Cardiac muscle cell (in vitro differentiated cells and primary cell): ENCODE results near the gene CTNNAL1. TPM values are rescaled to one million over a fixed set of nuclear protein-coding genes. Genes with fewer than 3 reads are reported as not detected.

Experiments used
- DNase-seq, 2 donors: peaks; one replicate each; pipeline versions ENCODE4 v3.0.0 to v3.0.0-alpha.2; 2010 to 2017; ENCODE audit warnings: low read depth in 1 of 2, low spot score in 1 of 2
- H3K27ac ChIP-seq: fragments of 200-600 bp; sonication (generic); 2 replicates; pipeline ENCODE4 v1.5.1; 2016
- H3K27me3 ChIP-seq: fragments of 200-600 bp; sonication (generic); 2 replicates; pipeline ENCODE4 v1.6.0; 2016; ENCODE audit warnings: control low read depth
- H3K36me3 ChIP-seq: fragments of 200-600 bp; sonication (generic); 2 replicates; pipeline ENCODE4 v1.5.1; 2016; ENCODE audit warnings: control low read depth
- H3K4me1 ChIP-seq: fragments of 200-600 bp; sonication (generic); 2 replicates; pipeline ENCODE4 v1.8.1; 2017; ENCODE audit warnings: low read depth, mild to moderate bottlenecking, mixed run types
- H3K4me3 ChIP-seq: fragments of 200-600 bp; sonication (generic); 2 replicates; pipeline ENCODE4 v1.5.1; 2016; ENCODE audit warnings: mild to moderate bottlenecking
- H3K9me3 ChIP-seq: fragments of 200-600 bp; sonication (generic); 2 replicates; pipeline ENCODE4 v1.5.1; 2017; ENCODE audit warnings: low read depth, mild to moderate bottlenecking, control low read depth
- CTCF ChIP-seq: IDR thresholded peaks from 2 replicates; pipeline ENCODE4 v1.5.1; 2012; ENCODE audit warnings: low read depth, mild to moderate bottlenecking, low read length
- polyA plus RNA-seq: library from polyadenylated mRNA; unstranded; fragments of >200 nt; fragmentation: Nextera tagmentation; extraction: Ambion mirVana; gene quantifications from 2 replicates; pipeline ENCODE4 v1.2.1, GENCODE V29; 2016
- total RNA-seq: library from RNA; depleted of rRNA; stranded (reverse); fragments of >200 nt; gene quantifications from 2 replicates; pipeline ENCODE4 v1.2.3, GENCODE V29; 2016

CTNNAL1 gene
- total and polyA plus RNA-seq, 2 experiments from 2014 or later = 64.7 to 102 TPM

- Histone ChIP-seq H3K27ac (peak overlapping the region; percentile 77), H3K9me3 (no peaks in the 10 kb centered on the region), H3K4me3 (peak overlapping the region; percentile 11), H3K27me3 (no peaks in the 10 kb centered on the region), H3K36me3 (no peaks in the 10 kb centered on the region), H3K4me1 (peaks cover 50% of the 10 kb centered on the region)
- TF ChIP-seq CTCF = no peak
- peak; percentile 43 to 90 for DNase-seq
Observed at GRCh38 chr9:109013679-109014607, 644 bp upstream of the CTNNAL1 start.

- Histone ChIP-seq H3K36me3 (no peaks in the 10 kb centered on the region), H3K4me1 (peaks cover 38% of the 10 kb centered on the region), H3K4me3 (peak overlapping the region; percentile 78), H3K27me3 (no peaks in the 10 kb centered on the region), H3K27ac (peak overlapping the region; percentile 87), H3K9me3 (no peaks in the 10 kb centered on the region)
- peak; percentile 45 to 92 for DNase-seq
- no peak for TF ChIP-seq CTCF
Observed at GRCh38 chr9:109012009-109012875, 1.1 kb downstream of the CTNNAL1 start.

GRCh38 chr9:109011231-109011671 lies 2.0 kb downstream of the CTNNAL1 start:
- peak overlapping the region; percentile 78 for H3K4me3 ChIP-seq
- TF ChIP-seq CTCF = no peak

GRCh38 chr9:109010746-109011145 lies 2.6 kb downstream of the CTNNAL1 start:
- no peaks in the 10 kb centered on the region for H3K9me3 ChIP-seq
- H3K4me3 ChIP-seq = peak overlapping the region; percentile 7
- H3K4me1 ChIP-seq = peaks cover 27% of the 10 kb centered on the region
- no peaks in the 10 kb centered on the region for H3K36me3 ChIP-seq
- TF ChIP-seq CTCF = no peak
- peak in 1 of 2 donors; percentile 84 for DNase-seq
- H3K27me3 ChIP-seq = no peaks in the 10 kb centered on the region
- H3K27ac ChIP-seq = peak overlapping the region; percentile 87

More at GRCh38 chr9:109011231-109011671, 2.0 kb downstream of the CTNNAL1 start:
- H3K27me3 ChIP-seq = no peaks in the 10 kb centered on the region
- peak overlapping the region; percentile 87 for H3K27ac ChIP-seq
- H3K36me3 ChIP-seq = no peaks in the 10 kb centered on the region
- no peaks in the 10 kb centered on the region for H3K9me3 ChIP-seq
- peak in 1 of 2 donors; percentile 45 for DNase-seq
- H3K4me1 ChIP-seq = peaks cover 28% of the 10 kb centered on the region

GRCh38 chr9:109005678-109006077 lies 7.6 kb downstream of the CTNNAL1 start:
- no peak overlapping the region for H3K4me3 ChIP-seq
- TF ChIP-seq CTCF = no peak
- H3K4me1 ChIP-seq = peaks cover 4% of the 10 kb centered on the region
- no peaks in the 10 kb centered on the region for H3K36me3 ChIP-seq
- H3K9me3 ChIP-seq = no peaks in the 10 kb centered on the region
- DNase-seq = no peak
- H3K27ac ChIP-seq = no peak overlapping the region
- H3K27me3 ChIP-seq = no peaks in the 10 kb centered on the region
